ENCODE measurements around the gene MGAT4A. TPM values are rescaled to one million over a fixed set of nuclear protein-coding genes. Genes with fewer than 3 reads are reported as not detected.

The MGAT4A gene
- polyA plus RNA-seq, 2 of the 4 experiments (the other 2 are of a cell fraction): 0.61 to 2.6 TPM

DNA sequence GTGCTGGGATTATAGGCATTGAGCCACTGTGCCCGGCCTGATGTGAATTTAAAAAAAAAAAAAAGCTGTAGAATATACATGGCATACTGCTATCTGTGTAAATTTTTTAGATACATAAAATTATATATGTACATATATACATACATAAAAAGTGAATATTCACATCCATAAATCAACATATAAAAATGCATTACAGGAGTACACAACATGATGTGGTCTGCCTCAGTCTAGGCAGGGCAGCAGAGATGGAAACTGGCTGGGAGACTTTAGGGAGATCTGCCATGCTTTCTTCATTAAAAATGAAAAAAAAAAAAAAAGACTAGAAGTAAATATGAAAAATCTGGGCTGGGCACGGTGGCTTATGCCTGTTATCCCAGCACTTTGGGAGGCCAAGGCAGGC is 24.3 kb downstream of the MGAT4A start:
- no peaks in the 10 kb centered on the region for H3K9me3 ChIP-seq
- WGBS (ENCODE audit: missing lambda C conversion rate): 75% methylated on average over 2 of the region's 2 CpGs
- no peak for ATAC-seq
- FAIRE-seq: no peak
- no peaks in the 10 kb centered on the region for H3K4me1 ChIP-seq
- no peak overlapping the region for H3K27ac ChIP-seq
- ChIA-PET CTCF (interaction anchor here (0.7 to 0.8 kb wide), 2 partner anchors 17 to 893 kb away, joined by 3 read pairs; no protein-coding TSS in a partner anchor), POLR2A (no interaction called here)
- DNase-seq (ENCODE audit: low read depth in 1 of 2, low spot score in 1 of 2): no peak
- no peak overlapping the region for H3K4me2 ChIP-seq
- H3K4me3 ChIP-seq: no peak overlapping the region
- TF ChIP-seq TP53 (CRISPR knock-in tag; IDR thresholded peaks at IDR 0.05) (no peak), NFE2L2 (conservative IDR thresholded peaks at IDR 0.05; ENCODE audit: low read length) (no peak), NR3C1 (IDR thresholded peaks at IDR 0.05) (no peak), TFCP2L1 (CRISPR knock-in tag; IDR thresholded peaks at IDR 0.05) (no peak), CBX8 (IDR thresholded peaks at IDR 0.05) (no peak), MAZ (IDR thresholded peaks at IDR 0.05; ENCODE audit: borderline replicate concordance, low read depth, low read length) (no peak), EHMT2 (IDR thresholded peaks at IDR 0.05; ENCODE audit: low read depth) (no peak), RFX5 (IDR thresholded peaks at IDR 0.05) (no peak), RCOR1 (IDR thresholded peaks at IDR 0.05; ENCODE audit: low read depth, low read length) (no peak), FOXS1 (CRISPR knock-in tag; IDR thresholded peaks at IDR 0.05) (no peak), JUNB (IDR thresholded peaks at IDR 0.05) (no peak), PHF8 (IDR thresholded peaks at IDR 0.05; ENCODE audit: borderline replicate concordance, low read depth) (no peak), MYC (IDR thresholded peaks at IDR 0.05; ENCODE audit: borderline replicate concordance, low read length) (no peak)

DNA sequence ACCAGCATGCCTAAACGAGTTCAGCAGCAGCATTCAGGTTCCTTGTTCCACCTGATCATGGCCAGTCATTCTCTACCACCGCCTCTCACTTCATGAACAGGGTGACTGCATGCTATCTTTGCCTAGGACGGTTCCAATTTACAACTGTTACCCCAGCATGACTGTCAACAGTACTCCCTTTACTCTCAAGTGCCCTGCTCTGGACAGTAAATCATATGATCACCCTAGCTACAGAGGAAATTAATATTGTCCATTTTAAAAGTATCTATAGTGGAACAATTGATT is 25.7 kb downstream of the MGAT4A start:
- TF ChIP-seq EP300 (IDR thresholded peaks at IDR 0.05): no peak
- no peak for TF ChIP-seq ESRRA (IDR thresholded peaks at IDR 0.05; ENCODE audit: borderline replicate concordance, low read length)
- TF ChIP-seq TFCP2L1 (CRISPR knock-in tag; IDR thresholded peaks at IDR 0.05): no peak
- no peak for TF ChIP-seq BCL3 (IDR thresholded peaks at IDR 0.05)
- no peak for TF ChIP-seq ZFP36 (IDR thresholded peaks at IDR 0.05; ENCODE audit: borderline replicate concordance, partially characterized antibody)
- TF ChIP-seq EHF (CRISPR knock-in tag; IDR thresholded peaks at IDR 0.05): no peak
- TF ChIP-seq KDM5A (IDR thresholded peaks at IDR 0.05): no peak
- CTCF ChIA-PET: interaction anchor here (0.6 to 1.0 kb wide), 2 partner anchors 56 to 169 kb away, joined by 3 read pairs; no protein-coding TSS in a partner anchor
- no peak for ATAC-seq
- H3K27ac ChIP-seq: no peak overlapping the region
- H3K4me2 ChIP-seq: no peak overlapping the region
- no peak for DNase-seq (ENCODE audit: low read depth in 1 of 2, low spot score in 1 of 2)
- H3K9me3 ChIP-seq: no peaks in the 10 kb centered on the region
- 54% methylated on average over 3 of the region's 3 CpGs for WGBS (ENCODE audit: missing lambda C conversion rate)
- no peaks in the 10 kb centered on the region for H3K4me1 ChIP-seq
- no peak overlapping the region for H3K4me3 ChIP-seq
- POLR2A ChIA-PET: no interaction called here
- no peak for FAIRE-seq

DNA sequence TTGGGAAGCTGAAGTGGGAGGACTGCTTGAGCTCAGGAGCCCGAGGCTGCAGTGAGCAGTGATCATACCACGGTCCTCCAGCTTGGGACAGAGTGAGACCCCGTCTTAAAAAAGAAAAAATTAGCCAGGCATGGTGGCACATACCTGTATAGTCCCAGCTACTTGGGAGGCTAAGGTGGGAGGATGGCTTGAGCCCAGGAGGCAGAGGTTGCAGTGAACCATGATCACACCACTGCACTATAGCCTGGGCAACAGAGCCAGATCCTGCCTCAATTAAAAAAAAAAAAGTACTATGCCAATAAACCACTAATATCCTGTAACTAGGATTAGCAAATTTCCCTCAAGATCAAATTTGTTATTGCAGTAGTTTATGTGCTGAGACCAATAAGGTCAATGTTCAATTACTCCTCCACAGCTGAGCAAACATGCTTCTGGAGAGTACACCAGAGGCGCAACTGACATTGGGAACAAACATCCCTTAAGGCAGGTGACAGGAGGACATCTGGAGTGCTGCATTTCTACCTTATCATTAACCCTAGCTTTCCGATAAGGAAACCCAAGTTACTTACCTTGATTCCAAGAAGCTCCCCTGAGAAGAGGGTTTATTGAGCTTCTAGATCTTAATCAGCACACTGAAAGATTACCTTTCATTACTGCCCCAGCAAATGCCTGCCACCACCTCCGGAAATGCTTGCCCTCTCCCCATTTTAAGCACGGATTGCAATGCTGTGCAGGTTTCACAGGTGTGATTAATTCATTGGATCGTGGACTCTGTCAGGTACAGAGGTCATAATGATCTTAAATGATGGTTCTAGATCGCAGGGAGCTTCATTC is 26.2 kb downstream of the MGAT4A start:
- POLR2A ChIA-PET: no interaction called here

More for the DNA sequence above, 26.2 kb downstream of the MGAT4A start:
- 50% methylated on average over 9 of the region's 9 CpGs for WGBS (ENCODE audit: missing lambda C conversion rate)
- Histone ChIP-seq H3K4me2 (no peak overlapping the region), H3K4me1 (no peaks in the 10 kb centered on the region), H3K4me3 (no peak overlapping the region), H3K9me3 (no peaks in the 10 kb centered on the region), H3K27ac (no peak overlapping the region)
- FAIRE-seq (no peak), DNase-seq (ENCODE audit: low read depth in 1 of 2, low spot score in 1 of 2) (no peak), ATAC-seq (no peak)
- CTCF ChIA-PET: interaction anchor here (0.6 to 1.0 kb wide), 2 partner anchors 55 to 170 kb away, joined by 3 read pairs; no protein-coding TSS in a partner anchor
- TF ChIP-seq, protein P1, sequence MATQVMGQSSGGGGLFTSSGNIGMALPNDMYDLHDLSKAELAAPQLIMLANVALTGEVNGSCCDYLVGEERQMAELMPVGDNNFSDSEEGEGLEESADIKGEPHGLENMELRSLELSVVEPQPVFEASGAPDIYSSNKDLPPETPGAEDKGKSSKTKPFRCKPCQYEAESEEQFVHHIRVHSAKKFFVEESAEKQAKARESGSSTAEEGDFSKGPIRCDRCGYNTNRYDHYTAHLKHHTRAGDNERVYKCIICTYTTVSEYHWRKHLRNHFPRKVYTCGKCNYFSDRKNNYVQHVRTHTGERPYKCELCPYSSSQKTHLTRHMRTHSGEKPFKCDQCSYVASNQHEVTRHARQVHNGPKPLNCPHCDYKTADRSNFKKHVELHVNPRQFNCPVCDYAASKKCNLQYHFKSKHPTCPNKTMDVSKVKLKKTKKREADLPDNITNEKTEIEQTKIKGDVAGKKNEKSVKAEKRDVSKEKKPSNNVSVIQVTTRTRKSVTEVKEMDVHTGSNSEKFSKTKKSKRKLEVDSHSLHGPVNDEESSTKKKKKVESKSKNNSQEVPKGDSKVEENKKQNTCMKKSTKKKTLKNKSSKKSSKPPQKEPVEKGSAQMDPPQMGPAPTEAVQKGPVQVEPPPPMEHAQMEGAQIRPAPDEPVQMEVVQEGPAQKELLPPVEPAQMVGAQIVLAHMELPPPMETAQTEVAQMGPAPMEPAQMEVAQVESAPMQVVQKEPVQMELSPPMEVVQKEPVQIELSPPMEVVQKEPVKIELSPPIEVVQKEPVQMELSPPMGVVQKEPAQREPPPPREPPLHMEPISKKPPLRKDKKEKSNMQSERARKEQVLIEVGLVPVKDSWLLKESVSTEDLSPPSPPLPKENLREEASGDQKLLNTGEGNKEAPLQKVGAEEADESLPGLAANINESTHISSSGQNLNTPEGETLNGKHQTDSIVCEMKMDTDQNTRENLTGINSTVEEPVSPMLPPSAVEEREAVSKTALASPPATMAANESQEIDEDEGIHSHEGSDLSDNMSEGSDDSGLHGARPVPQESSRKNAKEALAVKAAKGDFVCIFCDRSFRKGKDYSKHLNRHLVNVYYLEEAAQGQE (IDR thresholded peaks at IDR 0.05): no peak
- no peak for TF ChIP-seq EHMT2 (IDR thresholded peaks at IDR 0.05; ENCODE audit: low read depth)
- TF ChIP-seq GATA3 (IDR thresholded peaks at IDR 0.05; ENCODE audit: borderline replicate concordance): no peak
- TF ChIP-seq USF2 (IDR thresholded peaks at IDR 0.05): no peak
- TF ChIP-seq CBX2 (IDR thresholded peaks at IDR 0.05; ENCODE audit: borderline replicate concordance, low read depth): no peak
- no peak for TF ChIP-seq POLR2A (IDR thresholded peaks at IDR 0.05; ENCODE audit: low read length)
- no peak for TF ChIP-seq PHF8 (IDR thresholded peaks at IDR 0.05; ENCODE audit: borderline replicate concordance, low read depth)
- TF ChIP-seq, protein P2, sequence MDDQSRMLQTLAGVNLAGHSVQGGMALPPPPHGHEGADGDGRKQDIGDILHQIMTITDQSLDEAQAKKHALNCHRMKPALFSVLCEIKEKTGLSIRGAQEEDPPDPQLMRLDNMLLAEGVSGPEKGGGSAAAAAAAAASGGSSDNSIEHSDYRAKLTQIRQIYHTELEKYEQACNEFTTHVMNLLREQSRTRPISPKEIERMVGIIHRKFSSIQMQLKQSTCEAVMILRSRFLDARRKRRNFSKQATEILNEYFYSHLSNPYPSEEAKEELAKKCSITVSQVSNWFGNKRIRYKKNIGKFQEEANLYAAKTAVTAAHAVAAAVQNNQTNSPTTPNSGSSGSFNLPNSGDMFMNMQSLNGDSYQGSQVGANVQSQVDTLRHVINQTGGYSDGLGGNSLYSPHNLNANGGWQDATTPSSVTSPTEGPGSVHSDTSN (IDR thresholded peaks at IDR 0.05): no peak

Data from A549 (cell line).